Stomach smooth muscle (tissue), 2 donors: ENCODE measurements around the gene TMEM117.

ENCODE experiments used
- H3K27ac ChIP-seq: one replicate; pipeline ENCODE4 v1.7.0; 2013; ENCODE audit warnings: mild to moderate bottlenecking, low read length, inconsistent platforms
- H3K27me3 ChIP-seq, 2 donors: one replicate each; pipeline ENCODE4 v1.7.0; 2013; ENCODE audit warnings: low read length in 2 of 2; ENCODE audit not compliant: insufficient read depth in 2 of 2, control insufficient read depth in 1 of 2
- H3K36me3 ChIP-seq, 2 donors: one replicate each; pipeline ENCODE4 v1.7.0; 2013; ENCODE audit warnings: low read length in 2 of 2; ENCODE audit not compliant: control insufficient read depth in 2 of 2, insufficient read depth in 2 of 2
- H3K4me1 ChIP-seq: one replicate; pipeline ENCODE4 v1.7.0; 2013; ENCODE audit warnings: low read length; ENCODE audit not compliant: control insufficient read depth, insufficient read depth
- H3K4me3 ChIP-seq, 2 donors: one replicate each; pipeline ENCODE4 v1.7.0; 2013; ENCODE audit warnings: low read length in 2 of 2
- H3K9ac ChIP-seq, 2 donors: one replicate each; pipeline ENCODE4 v1.7.0; 2013; ENCODE audit warnings: low read length in 2 of 2, mild to moderate bottlenecking in 1 of 2
- H3K9me3 ChIP-seq, 2 donors: one replicate each; pipeline ENCODE4 v1.7.0; 2013; ENCODE audit warnings: low read length in 2 of 2; ENCODE audit not compliant: control insufficient read depth in 2 of 2
- donor health status: healthy.
- donor health status: Pancreatic carcinoma.

TMEM117 gene

GRCh38 chr12:44143175-44143574, 307.3 kb downstream of the TMEM117 start:
- H3K4me1 ChIP-seq = no peaks in the 10 kb centered on the region
- no peak overlapping the region for H3K9ac ChIP-seq
- no peak overlapping the region for H3K27ac ChIP-seq
- no peaks in the 10 kb centered on the region for H3K27me3 ChIP-seq
- H3K4me3 ChIP-seq = no peak overlapping the region
- peaks cover 0 to 4% of the 10 kb centered on the region in 2 donors for H3K9me3 ChIP-seq
- H3K36me3 ChIP-seq = no peaks in the 10 kb centered on the region

- no peaks in the 10 kb centered on the region for H3K9me3 ChIP-seq
- H3K27ac ChIP-seq = no peak overlapping the region
- no peak overlapping the region for H3K9ac ChIP-seq
- no peaks in the 10 kb centered on the region for H3K27me3 ChIP-seq
- no peak overlapping the region for H3K4me3 ChIP-seq
- H3K36me3 ChIP-seq = no peaks in the 10 kb centered on the region
- no peaks in the 10 kb centered on the region for H3K4me1 ChIP-seq
These were observed 313.1 kb downstream of the TMEM117 start for GRCh38 chr12:44148936-44149335.

GRCh38 chr12:44154128-44154527, 318.2 kb downstream of the TMEM117 start:
- no peaks in the 10 kb centered on the region for H3K27me3 ChIP-seq
- H3K9ac ChIP-seq = no peak overlapping the region
- H3K9me3 ChIP-seq = no peaks in the 10 kb centered on the region
- no peaks in the 10 kb centered on the region for H3K4me1 ChIP-seq
- H3K4me3 ChIP-seq = peak overlapping the region in 1 of 2 donors; percentile 1
- no peak overlapping the region for H3K27ac ChIP-seq
- no peaks in the 10 kb centered on the region for H3K36me3 ChIP-seq

DNA sequence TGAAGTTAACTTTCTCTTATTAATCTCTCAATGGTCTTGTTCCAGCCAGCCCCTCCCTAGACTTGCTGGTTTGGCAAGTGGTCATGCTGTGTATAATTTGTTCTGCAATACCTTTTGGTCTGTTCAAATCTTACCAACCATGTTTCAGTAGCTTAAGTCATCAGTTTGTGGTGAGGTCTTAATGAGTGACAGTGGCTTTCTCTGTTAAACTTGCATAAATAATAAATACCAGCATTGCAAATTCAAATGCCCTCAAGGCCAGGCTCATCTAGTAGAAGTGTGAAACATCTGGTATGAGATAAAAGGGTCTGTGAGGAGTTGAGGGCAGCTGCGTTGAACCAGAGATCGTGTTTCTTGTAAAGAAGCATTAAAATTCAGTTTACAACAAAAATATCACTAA, 319.5 kb downstream of the TMEM117 start:
- no peak overlapping the region for H3K9ac ChIP-seq
- H3K4me1 ChIP-seq = no peaks in the 10 kb centered on the region
- no peak overlapping the region for H3K27ac ChIP-seq
- H3K27me3 ChIP-seq = no peaks in the 10 kb centered on the region
- H3K4me3 ChIP-seq = no peak overlapping the region
- H3K36me3 ChIP-seq = no peaks in the 10 kb centered on the region
- H3K9me3 ChIP-seq = no peaks in the 10 kb centered on the region

DNA sequence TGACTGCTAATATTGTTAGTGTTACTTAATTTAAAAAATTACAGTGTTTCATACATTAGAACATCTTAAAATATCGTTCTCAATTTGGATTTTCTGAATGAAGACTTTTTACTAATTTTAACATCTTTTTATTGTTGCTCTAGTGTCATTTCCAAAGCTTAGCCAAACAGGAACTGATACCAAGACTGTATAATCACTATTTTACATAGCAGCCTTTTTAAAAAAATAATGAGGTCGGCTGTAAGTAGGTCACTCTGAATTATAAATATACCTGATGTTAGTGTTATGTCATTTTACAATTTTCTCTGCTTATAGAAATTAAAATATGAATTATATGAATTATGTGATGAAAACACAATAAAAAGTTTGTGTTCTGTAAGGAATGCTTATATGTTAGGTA, 321.5 kb downstream of the TMEM117 start:
- no peak overlapping the region for H3K4me3 ChIP-seq
- H3K36me3 ChIP-seq = no peaks in the 10 kb centered on the region
- no peaks in the 10 kb centered on the region for H3K27me3 ChIP-seq
- H3K9ac ChIP-seq = no peak overlapping the region
- H3K27ac ChIP-seq = no peak overlapping the region
- H3K9me3 ChIP-seq = no peaks in the 10 kb centered on the region
- H3K4me1 ChIP-seq = no peaks in the 10 kb centered on the region

- Histone ChIP-seq H3K4me3 (no peak overlapping the region), H3K9ac (no peak overlapping the region), H3K9me3 (no peaks in the 10 kb centered on the region), H3K36me3 (no peaks in the 10 kb centered on the region), H3K27ac (no peak overlapping the region), H3K4me1 (no peaks in the 10 kb centered on the region), H3K27me3 (no peaks in the 10 kb centered on the region)
These were observed 322.9 kb downstream of the TMEM117 start for GRCh38 chr12:44158746-44159145.

DNA sequence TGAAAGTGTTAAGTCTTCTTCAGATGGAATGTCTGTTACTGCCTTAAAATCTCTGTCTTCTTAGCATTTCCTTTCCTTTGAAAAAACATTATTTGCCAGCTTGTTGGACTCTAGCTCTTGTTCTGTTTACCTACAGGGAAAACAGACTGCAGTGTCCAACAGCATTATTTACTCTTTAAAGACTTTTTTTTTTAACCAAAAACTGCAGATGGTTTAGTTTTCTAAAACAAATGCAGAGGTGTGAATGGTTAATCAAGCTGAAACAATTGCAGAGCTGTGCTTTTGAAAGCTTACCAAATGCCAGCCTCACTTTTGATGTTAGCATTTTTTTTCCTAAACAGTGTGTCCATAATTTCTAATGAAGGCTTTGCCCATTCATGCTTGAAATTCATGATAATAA, 323.3 kb downstream of the TMEM117 start:
- no peak overlapping the region for H3K4me3 ChIP-seq

DNA sequence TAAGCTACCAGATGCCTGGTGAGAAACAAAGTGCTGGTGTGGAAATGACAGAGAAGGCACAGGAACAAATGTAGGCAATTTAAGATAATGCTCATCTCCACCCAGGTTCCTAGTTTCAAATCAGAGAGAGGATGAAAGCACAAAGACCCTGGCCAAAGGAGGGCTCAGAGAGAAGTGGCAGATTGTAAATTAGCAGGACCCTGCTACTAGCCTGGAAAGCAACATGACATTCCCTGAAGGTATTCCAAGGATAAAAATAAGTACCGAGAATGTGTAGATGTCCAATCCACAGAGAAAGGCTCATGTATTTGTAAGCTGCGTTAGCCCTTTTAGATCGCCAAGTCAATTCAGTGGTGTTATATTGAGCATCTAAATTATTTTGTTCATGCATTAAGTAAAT, 324.0 kb downstream of the TMEM117 start:
- H3K9ac ChIP-seq = no peak overlapping the region

More for the DNA sequence above, 323.3 kb downstream of the TMEM117 start:
- H3K36me3 ChIP-seq = no peaks in the 10 kb centered on the region
- no peaks in the 10 kb centered on the region for H3K9me3 ChIP-seq
- H3K9ac ChIP-seq = no peak overlapping the region
- no peaks in the 10 kb centered on the region for H3K4me1 ChIP-seq
- no peaks in the 10 kb centered on the region for H3K27me3 ChIP-seq
- no peak overlapping the region for H3K27ac ChIP-seq

DNA sequence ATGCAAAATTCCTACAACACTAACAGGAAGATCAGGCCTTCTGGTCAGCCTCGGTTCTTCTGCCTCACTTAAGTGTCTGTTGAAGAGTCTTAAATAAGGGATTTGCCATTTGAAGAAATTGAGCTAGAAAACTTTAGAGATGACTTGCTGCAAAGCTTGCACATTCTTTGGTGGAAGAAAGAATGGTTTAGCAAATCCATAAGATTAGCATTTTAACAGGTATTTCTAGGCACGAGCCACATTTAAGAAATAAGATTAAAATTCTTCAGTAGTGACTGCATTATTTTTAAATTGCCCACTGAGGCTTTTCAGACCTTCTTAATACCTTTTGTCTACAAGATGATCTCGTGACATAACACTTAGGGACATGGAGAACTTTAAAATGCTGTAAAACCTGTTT, 327.1 kb downstream of the TMEM117 start:
- H3K9me3 ChIP-seq = no peaks in the 10 kb centered on the region
- no peaks in the 10 kb centered on the region for H3K36me3 ChIP-seq
- H3K4me1 ChIP-seq = no peaks in the 10 kb centered on the region
- no peak overlapping the region for H3K27ac ChIP-seq
- H3K9ac ChIP-seq = no peak overlapping the region
- H3K27me3 ChIP-seq = no peaks in the 10 kb centered on the region
- no peak overlapping the region for H3K4me3 ChIP-seq

More for the DNA sequence above, 324.0 kb downstream of the TMEM117 start:
- Histone ChIP-seq H3K36me3 (no peaks in the 10 kb centered on the region), H3K27me3 (no peaks in the 10 kb centered on the region), H3K9me3 (no peaks in the 10 kb centered on the region), H3K27ac (no peak overlapping the region), H3K4me3 (no peak overlapping the region), H3K4me1 (no peaks in the 10 kb centered on the region)

DNA sequence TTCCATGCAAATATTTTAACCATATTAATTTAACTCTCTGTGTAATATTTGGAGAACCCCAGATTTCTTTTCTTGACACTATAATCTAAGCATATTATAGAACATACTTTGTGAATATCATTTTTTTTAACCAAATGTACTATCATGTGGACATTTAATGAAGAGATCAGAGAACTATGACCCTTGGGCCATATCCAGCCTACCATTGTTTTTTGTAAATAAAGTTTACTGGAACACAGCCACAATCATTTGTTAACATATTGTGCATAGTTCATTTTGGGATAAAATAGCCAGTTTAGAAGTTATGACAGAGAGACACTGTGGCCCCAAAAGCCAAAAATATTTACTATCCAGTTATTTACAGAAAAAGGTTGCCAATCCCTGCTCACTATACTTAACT, 338.2 kb downstream of the TMEM117 start:
- H3K27me3 ChIP-seq = no peaks in the 10 kb centered on the region
- no peak overlapping the region for H3K4me3 ChIP-seq
- H3K27ac ChIP-seq = no peak overlapping the region
- H3K9me3 ChIP-seq = no peaks in the 10 kb centered on the region
- H3K9ac ChIP-seq = no peak overlapping the region
- H3K36me3 ChIP-seq = no peaks in the 10 kb centered on the region
- no peaks in the 10 kb centered on the region for H3K4me1 ChIP-seq

- Histone ChIP-seq H3K4me3 (no peak overlapping the region), H3K4me1 (no peaks in the 10 kb centered on the region), H3K9me3 (no peaks in the 10 kb centered on the region), H3K36me3 (no peaks in the 10 kb centered on the region), H3K9ac (no peak overlapping the region), H3K27ac (no peak overlapping the region), H3K27me3 (no peaks in the 10 kb centered on the region)
These were observed 348.8 kb downstream of the TMEM117 start for GRCh38 chr12:44184499-44185206.
